ENCODE measurements around the gene BASP1. TPM values are rescaled to one million over a fixed set of nuclear protein-coding genes. Genes with fewer than 3 reads are reported as not detected.

BASP1 gene
- total and polyA plus RNA-seq, 8 donors = 0.23 to 8.3 (median 1.8) TPM

GRCh38 chr5:17233488-17233887 is 16.1 kb downstream of the BASP1 start:
- TF ChIP-seq, protein P1, sequence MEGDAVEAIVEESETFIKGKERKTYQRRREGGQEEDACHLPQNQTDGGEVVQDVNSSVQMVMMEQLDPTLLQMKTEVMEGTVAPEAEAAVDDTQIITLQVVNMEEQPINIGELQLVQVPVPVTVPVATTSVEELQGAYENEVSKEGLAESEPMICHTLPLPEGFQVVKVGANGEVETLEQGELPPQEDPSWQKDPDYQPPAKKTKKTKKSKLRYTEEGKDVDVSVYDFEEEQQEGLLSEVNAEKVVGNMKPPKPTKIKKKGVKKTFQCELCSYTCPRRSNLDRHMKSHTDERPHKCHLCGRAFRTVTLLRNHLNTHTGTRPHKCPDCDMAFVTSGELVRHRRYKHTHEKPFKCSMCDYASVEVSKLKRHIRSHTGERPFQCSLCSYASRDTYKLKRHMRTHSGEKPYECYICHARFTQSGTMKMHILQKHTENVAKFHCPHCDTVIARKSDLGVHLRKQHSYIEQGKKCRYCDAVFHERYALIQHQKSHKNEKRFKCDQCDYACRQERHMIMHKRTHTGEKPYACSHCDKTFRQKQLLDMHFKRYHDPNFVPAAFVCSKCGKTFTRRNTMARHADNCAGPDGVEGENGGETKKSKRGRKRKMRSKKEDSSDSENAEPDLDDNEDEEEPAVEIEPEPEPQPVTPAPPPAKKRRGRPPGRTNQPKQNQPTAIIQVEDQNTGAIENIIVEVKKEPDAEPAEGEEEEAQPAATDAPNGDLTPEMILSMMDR (IDR thresholded peaks at IDR 0.05) = no peak
- Histone ChIP-seq H3K27ac (no peak overlapping the region), H3K36me3 (no peaks in the 10 kb centered on the region), H3K27me3 (peaks cover 0 to 7% (median 0%) of the 10 kb centered on the region in 4 donors), H3K4me1 (no peaks in the 10 kb centered on the region), H3K9me3 (no peaks in the 10 kb centered on the region), H3K4me3 (no peak overlapping the region)
- DNase-seq (no peak), ATAC-seq (no peak), FAIRE-seq (no peak)
- 70 to 72% methylated on average over 6 of the region's 6 CpGs for WGBS, 2 donors
- intact Hi-C loops (cut with DNase I) = no loop called here

DNA sequence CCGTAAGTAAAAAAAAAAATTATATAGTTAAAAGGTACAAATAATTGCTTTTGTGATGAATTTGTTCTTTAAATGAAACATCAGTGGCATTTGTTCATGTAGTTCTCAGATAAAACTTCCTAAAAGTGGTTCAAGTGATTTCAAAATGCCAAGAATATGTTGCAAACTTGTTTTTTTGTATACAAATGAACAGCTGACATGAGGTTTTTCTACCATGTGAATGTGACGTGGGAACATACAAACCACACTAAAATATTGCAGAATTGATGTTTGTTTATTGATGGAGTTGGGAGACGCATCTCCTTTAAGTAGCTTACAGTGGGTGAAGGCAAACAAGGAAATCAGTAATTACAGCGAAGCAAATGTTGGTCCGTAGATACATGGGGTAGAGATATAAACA is 16.9 kb downstream of the BASP1 start:
- Histone ChIP-seq H3K4me1 (no peaks in the 10 kb centered on the region), H3K9me3 (no peaks in the 10 kb centered on the region), H3K27ac (no peak overlapping the region), H3K36me3 (no peaks in the 10 kb centered on the region), H3K27me3 (peaks cover 0 to 7% (median 0%) of the 10 kb centered on the region in 4 donors), H3K4me3 (no peak overlapping the region)
- DNase-seq = no peak
- WGBS, 2 donors = 74 to 80% methylated on average over 5 of the region's 5 CpGs
- ATAC-seq = no peak
- intact Hi-C loops (cut with DNase I) = no loop called here
- TF ChIP-seq, protein P1 (IDR thresholded peaks at IDR 0.05) = no peak
- FAIRE-seq = no peak

DNA sequence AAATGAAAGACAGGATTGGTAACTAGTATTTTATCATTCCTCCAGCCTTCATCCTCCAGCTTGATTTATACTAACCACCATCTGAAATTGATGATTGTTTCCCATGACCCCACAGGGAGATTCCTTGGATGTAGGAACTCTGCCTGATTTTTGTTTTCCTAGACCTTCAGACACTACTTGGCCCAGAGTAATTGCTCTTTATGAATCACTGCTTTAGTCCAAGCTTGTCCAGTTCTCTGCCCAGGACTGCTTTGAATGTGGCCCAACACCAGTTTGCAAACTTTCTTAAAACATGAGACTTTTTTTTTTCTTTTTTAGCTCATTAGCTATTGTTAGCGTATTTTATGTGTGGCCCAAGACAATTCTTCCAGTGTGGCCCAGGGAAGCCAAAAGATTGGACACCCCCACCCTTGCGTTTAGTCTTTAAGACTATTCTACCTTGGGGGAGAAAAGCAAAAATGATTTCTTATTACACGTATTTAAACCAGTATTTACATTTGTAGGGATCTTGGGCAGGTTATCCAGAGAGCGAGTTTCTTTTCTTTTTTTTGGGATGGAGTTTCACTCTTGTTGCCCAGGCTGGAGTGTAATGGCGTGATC is 18.4 kb downstream of the BASP1 start:
- no peak for DNase-seq
- no peak for FAIRE-seq
- 80 to 90% methylated on average over 5 of the region's 5 CpGs for WGBS, 2 donors
- TF ChIP-seq, protein P1 (IDR thresholded peaks at IDR 0.05) = no peak
- H3K27me3 ChIP-seq = no peaks in the 10 kb centered on the region
- intact Hi-C loops (cut with DNase I) = no loop called here
- H3K36me3 ChIP-seq = no peaks in the 10 kb centered on the region
- no peak overlapping the region for H3K4me3 ChIP-seq
- H3K9me3 ChIP-seq = no peaks in the 10 kb centered on the region
- no peaks in the 10 kb centered on the region for H3K4me1 ChIP-seq
- H3K27ac ChIP-seq = no peak overlapping the region
- no peak for ATAC-seq

DNA sequence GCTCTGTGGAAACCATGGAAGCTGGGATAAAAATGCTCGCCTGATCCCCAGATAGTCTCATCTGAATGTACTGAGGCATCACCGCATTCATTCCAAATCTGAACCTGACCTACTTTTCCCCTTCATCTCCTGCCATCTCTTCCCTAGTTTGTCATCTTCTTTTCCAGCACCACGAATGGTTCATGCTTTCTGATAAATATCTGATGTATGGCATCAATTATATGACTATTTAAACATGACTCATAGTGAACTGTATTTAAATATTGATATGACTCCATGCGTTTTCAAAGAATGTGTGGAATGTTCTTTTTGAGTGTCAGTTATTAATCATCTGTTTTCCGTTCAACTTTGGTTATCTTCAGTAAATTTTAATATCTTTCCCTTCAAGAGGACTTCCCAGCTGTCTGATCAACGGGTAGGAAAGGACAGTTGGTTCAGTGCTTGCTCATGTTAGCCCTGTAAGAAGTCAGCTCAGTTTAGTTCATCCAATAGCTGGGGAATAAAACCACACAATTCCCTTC is 21.1 kb downstream of the BASP1 start:
- ATAC-seq = no peak
- WGBS, 2 donors = 25 to 37% methylated on average over 6 of the region's 6 CpGs
- TF ChIP-seq, protein P1 (IDR thresholded peaks at IDR 0.05) = no peak
- no peak for FAIRE-seq
- Histone ChIP-seq H3K27me3 (no peaks in the 10 kb centered on the region), H3K27ac (no peak overlapping the region), H3K4me1 (no peaks in the 10 kb centered on the region), H3K36me3 (no peaks in the 10 kb centered on the region), H3K9me3 (no peaks in the 10 kb centered on the region), H3K4me3 (no peak overlapping the region)
- intact Hi-C loops (cut with DNase I) = no loop called here
- no peak for DNase-seq

GRCh38 chr5:17239953-17240352 is 22.5 kb downstream of the BASP1 start:
- H3K27me3 ChIP-seq = no peaks in the 10 kb centered on the region
- H3K27ac ChIP-seq = no peak overlapping the region
- FAIRE-seq = no peak
- H3K36me3 ChIP-seq = no peaks in the 10 kb centered on the region
- TF ChIP-seq, protein P1 (IDR thresholded peaks at IDR 0.05) = no peak
- intact Hi-C loops (cut with DNase I) = no loop called here
- 84 to 90% methylated on average over 6 of the region's 6 CpGs for WGBS, 2 donors
- no peaks in the 10 kb centered on the region for H3K4me1 ChIP-seq
- no peak for ATAC-seq
- H3K4me3 ChIP-seq = no peak overlapping the region
- no peak for DNase-seq
- H3K9me3 ChIP-seq = no peaks in the 10 kb centered on the region
